CD14-positive monocyte (primary cell): ENCODE results near the gene DHRS12. TPM values are rescaled to one million over a fixed set of nuclear protein-coding genes. Genes with fewer than 3 reads are reported as not detected.

Experiments used
- DNase-seq, 3 donors: peaks; one replicate each; pipeline ENCODE4 v3.0.0-alpha.2; 2011 to 2022
- H2AFZ ChIP-seq: 2 replicates; pipeline ENCODE4 v1.6.0; 2012; ENCODE audit warnings: mild to moderate bottlenecking, low read depth, low read length, inconsistent platforms; ENCODE audit not compliant: insufficient read depth, poor library complexity, severe bottlenecking
- H3K27ac ChIP-seq, 2 donors: 1 replicate in 1 of 2; 2 replicates in 1 of 2; pipeline ENCODE4 v1.5.1; 2012 to 2013; ENCODE audit warnings: low read length in 2 of 2, control low read depth in 1 of 2, inconsistent platforms in 1 of 2, low read depth in 1 of 2, mild to moderate bottlenecking in 1 of 2
- H3K27me3 ChIP-seq, 2 donors: one replicate each; pipeline versions ENCODE4 v1.6.0 to v1.6.1; 2011 to 2013; ENCODE audit warnings: low read length in 2 of 2; ENCODE audit not compliant: control insufficient read depth in 2 of 2, insufficient read depth in 2 of 2
- H3K36me3 ChIP-seq, 2 donors: replicated peaks in 1 of 2; 1 replicate in 1 of 2; 2 replicates in 1 of 2; pipeline versions ENCODE4 v1.5.1 to v1.6.1; 2012 to 2013; ENCODE audit warnings: low read length in 2 of 2, control low read depth in 1 of 2, inconsistent platforms in 1 of 2, mild to moderate bottlenecking in 1 of 2; ENCODE audit not compliant: insufficient read depth in 2 of 2, control insufficient read depth in 1 of 2
- H3K4me1 ChIP-seq, 2 donors: 1 replicate in 1 of 2; 2 replicates in 1 of 2; pipeline versions ENCODE4 v1.5.1 to v1.6.1; 2012 to 2013; ENCODE audit warnings: low read length in 2 of 2, control low read depth in 1 of 2, inconsistent platforms in 1 of 2, mild to moderate bottlenecking in 1 of 2, moderate library complexity in 1 of 2; ENCODE audit not compliant: insufficient read depth in 2 of 2, control insufficient read depth in 1 of 2
- H3K4me2 ChIP-seq: replicated peaks from 2 replicates; pipeline ENCODE3; 2012; ENCODE audit warnings: low read length, moderate library complexity, mild to moderate bottlenecking; ENCODE audit not compliant: poor library complexity, severe bottlenecking; ENCODE audit errors: extremely low read depth
- H3K4me3 ChIP-seq, 3 experiments: fragments of 200-600 bp in 1 of 3; sonication (generic) in 1 of 3; replicated peaks in 1 of 3; 1 replicate in 2 of 3; 2 replicates in 1 of 3; pipeline ENCODE4 v1.5.1; 2011 to 2013; ENCODE audit warnings: low read length in 3 of 3, mild to moderate bottlenecking in 3 of 3, control low read depth in 2 of 3, low read depth in 2 of 3, inconsistent platforms in 1 of 3, moderate library complexity in 1 of 3
- H3K79me2 ChIP-seq: 2 replicates; pipeline ENCODE4 v1.6.0; 2012; ENCODE audit warnings: mild to moderate bottlenecking, control low read depth, inconsistent platforms, low read length, moderate library complexity; ENCODE audit not compliant: insufficient read depth
- H3K9ac ChIP-seq: 2 replicates; pipeline ENCODE4 v1.6.0; 2017; ENCODE audit warnings: low read length, mild to moderate bottlenecking; ENCODE audit not compliant: insufficient read depth, poor library complexity, severe bottlenecking
- H3K9me3 ChIP-seq, 2 donors: replicated peaks in 1 of 2; 1 replicate in 1 of 2; 2 replicates in 1 of 2; pipeline versions ENCODE4 v1.5.1 to v1.6.1; 2012 to 2013; ENCODE audit warnings: low read length in 2 of 2, control low read depth in 1 of 2; ENCODE audit not compliant: control insufficient read depth in 1 of 2, insufficient read depth in 1 of 2
- H4K20me1 ChIP-seq: 2 replicates; pipeline ENCODE4 v1.6.0; 2012; ENCODE audit warnings: mild to moderate bottlenecking, low read length, control low read depth, moderate library complexity; ENCODE audit not compliant: insufficient read depth
- H3K27ac Mint-ChIP-seq, 7 donors: one replicate each; pipeline ENCODE4 v1.8.0; 2020; ENCODE audit warnings: mild to moderate bottlenecking in 7 of 7, mixed read lengths in 7 of 7, moderate library complexity in 6 of 7, inconsistent platforms in 2 of 7
- H3K27me3 Mint-ChIP-seq, 3 donors: one replicate each; pipeline ENCODE4 v1.8.0; 2021 to 2022; ENCODE audit warnings: low read depth in 3 of 3, mild to moderate bottlenecking in 3 of 3, mixed read lengths in 3 of 3, moderate library complexity in 3 of 3, inconsistent platforms in 1 of 3
- H3K36me3 Mint-ChIP-seq, 2 donors: one replicate each; pipeline ENCODE4 v1.8.0; 2020; ENCODE audit warnings: mixed read lengths in 2 of 2, inconsistent platforms in 1 of 2, mild to moderate bottlenecking in 1 of 2
- H3K4me1 Mint-ChIP-seq: one replicate; pipeline ENCODE4 v1.8.0; 2020; ENCODE audit warnings: mild to moderate bottlenecking, mixed read lengths
- H3K4me3 Mint-ChIP-seq, 2 donors: one replicate each; pipeline ENCODE4 v1.8.0; 2020; ENCODE audit warnings: mild to moderate bottlenecking in 2 of 2, mixed read lengths in 2 of 2, moderate library complexity in 1 of 2
- H3K9me3 Mint-ChIP-seq, 7 donors: one replicate each; pipeline ENCODE4 v1.8.0; 2020 to 2022; ENCODE audit warnings: mixed read lengths in 7 of 7, mild to moderate bottlenecking in 6 of 7, moderate library complexity in 6 of 7, inconsistent platforms in 2 of 7
- WGBS: methylation state at CpG from one replicate; pipeline ENCODE4 v1.1.5; 2013; ENCODE audit warnings: missing lambda C conversion rate; ENCODE audit not compliant: insufficient coverage; 5-methylcytosine and 5-hydroxymethylcytosine counted together
- intact Hi-C, 2 donors: fragments of 100-400 bp; cut with micrococcal nuclease; formaldehyde crosslinking; loops; one replicate each; pipeline versions ENCODE4 v1.15.0 to v1.15.1; 2023
- polyA plus RNA-seq, 3 donors: library from polyadenylated mRNA; depleted of rRNA in 1 of 3; unstranded in 2 of 3; stranded (reverse) in 1 of 3; fragments of 300-500 nt in 2 of 3; fragments of >200 nt in 1 of 3; fragmentation: Illumina TruSeq in 2 of 3; gene quantifications; 1 replicate in 2 of 3; 2 replicates in 1 of 3; pipeline ENCODE4 v1.2.3, GENCODE V29; 2012 to 2021
- TF ChIP-seq, protein P1 (sequence below): fragments of 200-600 bp; IDR thresholded peaks from one replicate; pipeline ENCODE4 v1.8.0; 2022; ENCODE audit warnings: antibody characterized with exemption, mild to moderate bottlenecking

DHRS12 gene
- polyA plus RNA-seq, 3 donors, result 7.6 to 20.2 (median 20.0) TPM

- Mint-ChIP-seq H3K4me1 (peaks cover 17% of the 10 kb centered on the region), H3K27me3 (peaks cover 1 to 5% (median 5%) of the 10 kb centered on the region in 3 donors), H3K27ac (no peak overlapping the region), H3K9me3 (peaks cover 0 to 1% (median 0%) of the 10 kb centered on the region in 7 donors), H3K4me3 (no peak overlapping the region), H3K36me3 (no peaks in the 10 kb centered on the region)
- no peak overlapping the region for H3K4me3 ChIP-seq
- no peak overlapping the region for H3K9ac ChIP-seq
- no peak overlapping the region for H3K27ac ChIP-seq
- no peaks in the 10 kb centered on the region for H4K20me1 ChIP-seq
- no peaks in the 10 kb centered on the region for H3K79me2 ChIP-seq
- intact Hi-C loops, result loop anchor here in 1 of 2 donors (10.0 kb wide), 1 partner anchor 47 kb away; no protein-coding TSS in a partner anchor
- no peak overlapping the region for H2AFZ ChIP-seq
- no peaks in the 10 kb centered on the region for H3K9me3 ChIP-seq
- no peak overlapping the region for H3K4me2 ChIP-seq
- TF ChIP-seq, protein P1, sequence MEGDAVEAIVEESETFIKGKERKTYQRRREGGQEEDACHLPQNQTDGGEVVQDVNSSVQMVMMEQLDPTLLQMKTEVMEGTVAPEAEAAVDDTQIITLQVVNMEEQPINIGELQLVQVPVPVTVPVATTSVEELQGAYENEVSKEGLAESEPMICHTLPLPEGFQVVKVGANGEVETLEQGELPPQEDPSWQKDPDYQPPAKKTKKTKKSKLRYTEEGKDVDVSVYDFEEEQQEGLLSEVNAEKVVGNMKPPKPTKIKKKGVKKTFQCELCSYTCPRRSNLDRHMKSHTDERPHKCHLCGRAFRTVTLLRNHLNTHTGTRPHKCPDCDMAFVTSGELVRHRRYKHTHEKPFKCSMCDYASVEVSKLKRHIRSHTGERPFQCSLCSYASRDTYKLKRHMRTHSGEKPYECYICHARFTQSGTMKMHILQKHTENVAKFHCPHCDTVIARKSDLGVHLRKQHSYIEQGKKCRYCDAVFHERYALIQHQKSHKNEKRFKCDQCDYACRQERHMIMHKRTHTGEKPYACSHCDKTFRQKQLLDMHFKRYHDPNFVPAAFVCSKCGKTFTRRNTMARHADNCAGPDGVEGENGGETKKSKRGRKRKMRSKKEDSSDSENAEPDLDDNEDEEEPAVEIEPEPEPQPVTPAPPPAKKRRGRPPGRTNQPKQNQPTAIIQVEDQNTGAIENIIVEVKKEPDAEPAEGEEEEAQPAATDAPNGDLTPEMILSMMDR, result no peak
- no peaks in the 10 kb centered on the region for H3K36me3 ChIP-seq
- no peak for DNase-seq
- WGBS, result 83% methylated on average over 1 of the region's 6 CpGs
- peaks cover 0 to 5% of the 10 kb centered on the region in 2 donors for H3K4me1 ChIP-seq
- H3K27me3 ChIP-seq, result no peaks in the 10 kb centered on the region
Observed at GRCh38 chr13:51841732-51842131, 37.8 kb upstream of the DHRS12 start.

- H3K36me3 Mint-ChIP-seq, result no peaks in the 10 kb centered on the region
Observed at GRCh38 chr13:51840917-51841316, 37.0 kb upstream of the DHRS12 start.

More at GRCh38 chr13:51840917-51841316, 37.0 kb upstream of the DHRS12 start:
- H3K9me3 ChIP-seq, result no peaks in the 10 kb centered on the region
- DNase-seq, result no peak
- no peak overlapping the region for H3K4me3 ChIP-seq
- no peak overlapping the region for H2AFZ ChIP-seq
- Mint-ChIP-seq H3K27me3 (peaks cover 1 to 5% (median 5%) of the 10 kb centered on the region in 3 donors), H3K4me3 (no peak overlapping the region), H3K9me3 (peaks cover 0 to 1% (median 0%) of the 10 kb centered on the region in 7 donors), H3K27ac (no peak overlapping the region), H3K4me1 (peaks cover 19% of the 10 kb centered on the region)
- intact Hi-C loops, result loop anchor here in 1 of 2 donors (10.0 kb wide), 1 partner anchor 46 kb away; no protein-coding TSS in a partner anchor
- no peak overlapping the region for H3K27ac ChIP-seq
- H3K79me2 ChIP-seq, result no peaks in the 10 kb centered on the region
- H3K4me1 ChIP-seq, result peaks cover 0 to 5% of the 10 kb centered on the region in 2 donors
- H3K4me2 ChIP-seq, result no peak overlapping the region
- no peaks in the 10 kb centered on the region for H3K36me3 ChIP-seq
- no peak overlapping the region for H3K9ac ChIP-seq
- no peaks in the 10 kb centered on the region for H4K20me1 ChIP-seq
- TF ChIP-seq, protein P1, result no peak
- WGBS, result 100% methylated on average over 3 of the region's 6 CpGs
- H3K27me3 ChIP-seq, result no peaks in the 10 kb centered on the region
